C4-2B (cell line): ENCODE data around the gene WNT7B.

Source experiments
- CTCF ChIP-seq: fragments of 450-650 bp; conservative IDR thresholded peaks from 2 replicates; pipeline ENCODE4 v1.5.1; 2017; ENCODE audit warnings: mild to moderate bottlenecking
- ZFX ChIP-seq: fragments of 450-650 bp; IDR thresholded peaks from 2 replicates; pipeline ENCODE4 v1.6.1; 2017

GRCh38 chr22:45963821-45964220 lies 13.1 kb downstream of the WNT7B start:
- no peak for TF ChIP-seq CTCF
- no peak for TF ChIP-seq ZFX
